Fibroblast of lung (primary cell): ENCODE data around the gene KIF1B. TPM values are rescaled to one million over a fixed set of nuclear protein-coding genes. Genes with fewer than 3 reads are reported as not detected.
A peak's percentile ranks its signal among the peaks of the same experiment; 100 is the strongest.

Experiments used
- DNase-seq, 2 donors: peaks; one replicate each; pipeline versions ENCODE4 v3.0.0 to v3.0.0-alpha.2; 2010; ENCODE audit warnings: low read depth in 2 of 2
- H2AFZ ChIP-seq: 2 replicates; pipeline ENCODE4 v1.5.1; 2012; ENCODE audit warnings: low read length, control low read depth, inconsistent platforms
- H3K27ac ChIP-seq: 2 replicates; pipeline ENCODE4 v1.5.1; 2011; ENCODE audit warnings: low read length, control low read depth; ENCODE audit not compliant: insufficient read depth
- H3K27me3 ChIP-seq: 2 replicates; pipeline ENCODE4 v1.5.1; 2011; ENCODE audit warnings: mild to moderate bottlenecking, low read length; ENCODE audit not compliant: control insufficient read depth, insufficient read depth
- H3K36me3 ChIP-seq: 2 replicates; pipeline ENCODE4 v1.5.1; 2011; ENCODE audit warnings: low read length; ENCODE audit not compliant: control insufficient read depth, insufficient read depth
- H3K4me1 ChIP-seq: 2 replicates; pipeline ENCODE4 v1.5.1; 2011; ENCODE audit warnings: low read length; ENCODE audit not compliant: control insufficient read depth, insufficient read depth; ENCODE audit errors: extremely low read depth
- H3K4me2 ChIP-seq: 2 replicates; pipeline ENCODE4 v1.5.1; 2011; ENCODE audit warnings: low read length, control low read depth; ENCODE audit not compliant: insufficient read depth; ENCODE audit errors: extremely low read depth
- H3K4me3 ChIP-seq, 4 experiments: fragments of 200-600 bp in 1 of 4; sonication (generic) in 1 of 4; replicated peaks in 1 of 4; 2 replicates each; pipeline ENCODE4 v1.5.1; 2011 to 2016; ENCODE audit warnings: low read length in 4 of 4, low read depth in 3 of 4, mild to moderate bottlenecking in 3 of 4, control low read depth in 2 of 4, inconsistent platforms in 1 of 4, mixed read lengths in 1 of 4; ENCODE audit not compliant: insufficient read depth in 1 of 4; ENCODE audit errors: control extremely low read depth in 1 of 4
- H3K79me2 ChIP-seq: 2 replicates; pipeline ENCODE4 v1.5.1; 2012; ENCODE audit warnings: mild to moderate bottlenecking, low read length, inconsistent platforms; ENCODE audit not compliant: control insufficient read depth, insufficient read depth
- H3K9ac ChIP-seq: 2 replicates; pipeline ENCODE4 v1.5.1; 2011; ENCODE audit warnings: mild to moderate bottlenecking, low read length, control low read depth; ENCODE audit not compliant: insufficient read depth
- H3K9me3 ChIP-seq: 2 replicates; pipeline ENCODE4 v1.5.1; 2012; ENCODE audit warnings: low read depth, low read length; ENCODE audit not compliant: control insufficient read depth, insufficient read depth
- H4K20me1 ChIP-seq: 2 replicates; pipeline ENCODE4 v1.5.1; 2011; ENCODE audit warnings: low read length; ENCODE audit not compliant: control insufficient read depth, insufficient read depth; ENCODE audit errors: extremely low read depth
- EZH2 ChIP-seq: IDR thresholded peaks from 2 replicates; pipeline ENCODE4 v1.5.1; 2012; ENCODE audit warnings: low read length, control low read depth, mild to moderate bottlenecking; ENCODE audit errors: missing control alignments
- polyA plus RNA-seq, 2 donors: library from polyadenylated mRNA; depleted of rRNA in 1 of 2; stranded (reverse) in 1 of 2; unstranded in 1 of 2; fragments of >200 nt; gene quantifications; 2 replicates each; pipeline ENCODE4 v1.2.1, GENCODE V29; 2011 to 2012; ENCODE audit warnings: missing spikeins in 1 of 2
- total RNA-seq: library from RNA; depleted of rRNA; stranded (reverse); fragments of >200 nt; gene quantifications from 2 replicates; pipeline ENCODE4 v1.2.1, GENCODE V29; 2014
- TF ChIP-seq, protein P1 (sequence below), 2 donors: IDR thresholded peaks in 1 of 2; conservative IDR thresholded peaks in 1 of 2; 1 replicate in 1 of 2; 2 replicates in 1 of 2; pipeline ENCODE4 v1.5.1; 2011 to 2012; ENCODE audit warnings: low read length in 2 of 2, control low read depth in 1 of 2, inconsistent platforms in 1 of 2, low read depth in 1 of 2, mild to moderate bottlenecking in 1 of 2

The KIF1B gene
- total and polyA plus RNA-seq, 2 donors (not counting 1 experiment from before 2014, with no cell fraction given) = 23.6 to 34.3 TPM

DNA sequence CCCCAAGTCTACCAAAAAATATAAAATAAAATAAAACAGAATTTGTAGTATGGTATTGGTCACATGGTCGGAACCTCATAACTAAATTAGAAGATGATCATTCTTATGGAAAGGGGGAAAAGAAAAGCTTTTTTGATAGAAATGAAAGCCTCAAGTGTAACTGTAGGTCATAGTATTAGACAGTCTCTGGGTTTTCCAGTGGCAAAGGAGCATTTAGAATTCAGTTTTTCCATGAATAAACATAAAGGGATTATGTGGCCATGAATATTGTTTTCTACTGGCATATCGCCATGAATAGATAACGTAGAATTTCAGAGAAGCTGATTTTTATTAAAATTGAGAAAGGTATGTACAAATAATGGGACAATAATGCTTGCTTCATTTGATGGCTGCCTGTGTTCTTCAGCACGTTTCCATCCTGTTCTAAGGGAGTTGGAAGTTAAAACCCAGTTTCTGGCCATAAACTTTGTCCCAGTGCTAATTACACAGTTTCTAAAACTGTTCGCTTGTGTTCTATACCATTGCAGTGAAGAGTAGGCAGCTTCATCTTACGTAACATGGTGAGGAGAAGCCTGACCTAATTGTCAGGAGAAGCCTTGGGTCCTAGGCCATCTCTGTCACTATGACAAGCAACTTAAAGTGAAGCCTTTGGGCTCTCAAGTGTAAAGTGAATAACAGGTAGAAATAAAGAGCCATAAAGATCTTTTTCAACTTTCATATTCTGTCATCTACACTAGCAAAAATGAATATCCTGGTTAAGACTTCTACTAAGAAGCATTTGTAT, 118.0 kb downstream of the KIF1B start:
- Histone ChIP-seq H3K9ac (no peak overlapping the region), H3K4me3 (no peak overlapping the region), H3K79me2 (no peaks in the 10 kb centered on the region), H3K9me3 (no peaks in the 10 kb centered on the region), H3K36me3 (no peaks in the 10 kb centered on the region), H3K4me2 (no peak overlapping the region), H3K27me3 (no peaks in the 10 kb centered on the region), H2AFZ (no peak overlapping the region), H4K20me1 (no peaks in the 10 kb centered on the region), H3K4me1 (no peaks in the 10 kb centered on the region), H3K27ac (no peak overlapping the region)
- no peak for TF ChIP-seq EZH2
- TF ChIP-seq, protein P1, sequence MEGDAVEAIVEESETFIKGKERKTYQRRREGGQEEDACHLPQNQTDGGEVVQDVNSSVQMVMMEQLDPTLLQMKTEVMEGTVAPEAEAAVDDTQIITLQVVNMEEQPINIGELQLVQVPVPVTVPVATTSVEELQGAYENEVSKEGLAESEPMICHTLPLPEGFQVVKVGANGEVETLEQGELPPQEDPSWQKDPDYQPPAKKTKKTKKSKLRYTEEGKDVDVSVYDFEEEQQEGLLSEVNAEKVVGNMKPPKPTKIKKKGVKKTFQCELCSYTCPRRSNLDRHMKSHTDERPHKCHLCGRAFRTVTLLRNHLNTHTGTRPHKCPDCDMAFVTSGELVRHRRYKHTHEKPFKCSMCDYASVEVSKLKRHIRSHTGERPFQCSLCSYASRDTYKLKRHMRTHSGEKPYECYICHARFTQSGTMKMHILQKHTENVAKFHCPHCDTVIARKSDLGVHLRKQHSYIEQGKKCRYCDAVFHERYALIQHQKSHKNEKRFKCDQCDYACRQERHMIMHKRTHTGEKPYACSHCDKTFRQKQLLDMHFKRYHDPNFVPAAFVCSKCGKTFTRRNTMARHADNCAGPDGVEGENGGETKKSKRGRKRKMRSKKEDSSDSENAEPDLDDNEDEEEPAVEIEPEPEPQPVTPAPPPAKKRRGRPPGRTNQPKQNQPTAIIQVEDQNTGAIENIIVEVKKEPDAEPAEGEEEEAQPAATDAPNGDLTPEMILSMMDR (conservative IDR thresholded peaks at IDR 0.05 in 1 of 2, IDR thresholded peaks at IDR 0.05 in 1 of 2; ENCODE audit: low read depth in 1 of 2, low read length in 2 of 2) = no peak
- no peak for DNase-seq

DNA sequence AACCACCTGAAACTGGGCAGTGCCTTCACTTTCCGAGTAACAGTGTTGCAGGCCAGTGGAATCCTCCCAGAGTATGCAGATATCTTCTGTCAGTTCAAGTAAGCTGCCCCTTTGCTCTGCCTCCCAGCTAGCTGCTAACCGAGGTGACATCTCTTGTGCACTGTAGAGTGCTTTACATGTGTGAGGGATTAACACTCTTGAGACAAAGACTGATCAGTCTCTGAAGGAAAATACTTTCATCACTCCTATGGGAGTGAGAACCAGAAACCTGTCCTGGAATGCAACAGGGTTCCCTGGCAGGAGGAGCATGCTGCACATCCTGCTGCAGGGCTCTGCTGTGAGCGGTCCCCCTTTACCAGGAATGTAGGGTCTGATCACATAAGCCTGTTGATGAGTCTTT, 127.1 kb downstream of the KIF1B start:
- Histone ChIP-seq H3K9me3 (no peaks in the 10 kb centered on the region), H3K79me2 (no peaks in the 10 kb centered on the region), H3K4me2 (no peak overlapping the region), H2AFZ (no peak overlapping the region), H4K20me1 (no peaks in the 10 kb centered on the region), H3K27me3 (no peaks in the 10 kb centered on the region), H3K27ac (no peak overlapping the region), H3K9ac (no peak overlapping the region), H3K4me3 (no peak overlapping the region), H3K36me3 (peaks cover 3% of the 10 kb centered on the region), H3K4me1 (no peaks in the 10 kb centered on the region)
- DNase-seq = no peak
- TF ChIP-seq EZH2 = no peak
- TF ChIP-seq, protein P1 (conservative IDR thresholded peaks at IDR 0.05 in 1 of 2, IDR thresholded peaks at IDR 0.05 in 1 of 2; ENCODE audit: low read depth in 1 of 2, low read length in 2 of 2) = no peak

DNA sequence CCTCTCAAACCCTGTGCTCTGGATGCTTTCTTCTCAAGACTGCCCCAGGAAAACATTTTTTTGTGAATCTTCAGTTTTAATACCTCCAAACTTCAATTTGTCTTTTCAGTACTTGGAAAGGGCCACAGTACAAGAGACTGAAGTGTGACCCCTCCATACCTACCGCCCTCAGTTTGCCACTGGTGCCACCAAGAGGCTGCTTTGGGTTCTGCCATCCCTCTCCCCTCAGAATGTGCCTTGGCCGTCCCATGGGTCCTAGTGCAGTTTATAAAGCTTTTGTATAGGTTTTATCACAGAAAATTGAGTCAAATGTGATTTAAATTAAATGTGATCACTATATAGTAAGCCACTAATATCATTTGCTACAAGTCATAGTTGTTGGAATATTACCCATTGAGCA, 127.7 kb downstream of the KIF1B start:
- Histone ChIP-seq H2AFZ (no peak overlapping the region), H3K9me3 (no peaks in the 10 kb centered on the region), H3K27me3 (no peaks in the 10 kb centered on the region), H3K4me3 (no peak overlapping the region), H3K79me2 (no peaks in the 10 kb centered on the region), H3K4me1 (no peaks in the 10 kb centered on the region), H3K36me3 (peaks cover 3% of the 10 kb centered on the region), H3K9ac (no peak overlapping the region), H4K20me1 (no peaks in the 10 kb centered on the region), H3K4me2 (no peak overlapping the region), H3K27ac (no peak overlapping the region)
- DNase-seq = peak; percentile 35 to 52
- TF ChIP-seq EZH2 = no peak
- TF ChIP-seq, protein P1 (conservative IDR thresholded peaks at IDR 0.05 in 1 of 2, IDR thresholded peaks at IDR 0.05 in 1 of 2; ENCODE audit: low read depth in 1 of 2, low read length in 2 of 2) = peak; percentile 71 to 80
